Glomerular visceral epithelial cell (primary cell): ENCODE measurements around the gene NUDT5.
"Not testable (repeated sequence)": the region's sequence is repeated elsewhere in the genome, so short reads cannot be mapped to it uniquely, and the experiment has no call there.

ENCODE experiments used
- DNase-seq: peaks from one replicate; pipeline ENCODE4 v3.0.0-alpha.2; 2016; ENCODE audit errors: extremely low spot score

The NUDT5 gene

DNA sequence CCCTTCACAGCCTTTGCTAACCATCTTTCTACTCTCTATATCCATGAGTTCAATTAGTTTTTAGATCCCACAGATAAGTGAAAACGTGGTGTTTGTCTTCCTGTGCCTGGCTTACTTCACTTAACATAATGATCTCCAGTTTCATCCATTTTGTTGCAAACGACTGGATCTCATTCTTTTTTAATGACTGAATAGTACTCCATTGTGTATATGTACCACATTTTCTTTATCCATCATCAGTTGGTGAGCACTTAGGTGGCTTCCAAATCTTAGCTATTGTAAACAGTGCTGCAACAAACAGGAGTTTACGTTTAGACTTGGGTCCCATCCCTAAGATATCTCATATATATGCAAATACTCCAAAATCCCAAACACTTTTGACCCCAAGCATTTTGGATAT is 9.4 kb upstream of the NUDT5 start:
- DNase-seq, result no peak

DNA sequence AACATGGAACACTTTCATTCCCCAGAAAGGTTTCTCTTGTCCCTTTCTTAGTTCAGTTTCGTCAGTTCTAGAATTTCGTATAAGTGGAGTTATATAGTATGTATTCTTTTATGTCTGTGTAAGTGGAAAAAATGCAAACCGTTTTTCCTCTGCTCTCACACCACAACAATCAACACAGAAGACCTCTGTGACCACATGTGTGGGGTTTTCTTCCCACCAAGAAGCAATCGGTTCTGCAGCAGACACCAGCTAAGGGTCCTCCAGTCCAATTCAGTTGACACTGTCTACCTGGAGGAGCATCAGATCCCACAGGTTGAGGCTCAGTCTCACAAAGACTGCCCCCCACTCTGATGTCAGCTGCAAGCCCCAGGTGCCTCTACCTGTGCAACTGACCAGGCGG is 6.5 kb upstream of the NUDT5 start:
- DNase-seq, result no peak

DNA sequence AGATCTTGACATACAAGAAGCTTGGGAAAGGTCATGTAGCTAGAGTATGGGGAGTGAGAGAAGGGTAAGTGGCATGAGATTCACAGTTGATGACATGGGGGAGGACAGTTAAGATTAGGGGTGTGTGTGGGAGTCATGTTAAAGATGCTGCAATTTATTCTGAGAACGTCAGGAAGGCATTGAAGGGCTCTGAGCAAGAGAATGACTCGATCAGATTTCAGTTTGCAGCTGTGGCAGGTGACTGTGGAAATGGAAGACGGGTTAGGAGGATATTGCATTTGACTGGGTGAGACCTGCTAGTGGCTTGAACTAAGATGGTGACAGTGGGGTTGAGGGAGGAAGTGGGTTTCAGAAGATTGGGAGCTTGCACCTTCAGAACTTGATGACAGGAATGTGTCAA is 5.9 kb upstream of the NUDT5 start:
- peak; percentile 28 for DNase-seq

DNA sequence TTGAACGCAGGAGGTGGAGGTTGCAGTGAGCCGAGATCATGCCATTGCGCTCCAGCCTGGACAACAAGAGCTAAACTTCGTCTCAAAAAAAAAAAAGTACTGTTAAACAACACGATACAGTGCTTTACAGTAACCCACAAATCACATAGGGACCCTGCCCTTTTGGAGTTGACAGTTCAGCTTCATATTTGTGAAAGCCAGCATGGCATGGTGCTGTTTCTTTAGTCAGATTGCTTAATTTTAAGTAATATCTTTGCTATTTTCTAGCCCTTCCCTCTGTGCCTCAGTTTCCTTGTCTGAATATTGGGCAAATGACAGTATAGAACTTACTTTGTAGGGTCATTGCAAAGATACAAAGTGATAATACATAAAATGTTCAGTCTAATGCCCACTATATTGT is 5.2 kb upstream of the NUDT5 start:
- no peak for DNase-seq

DNA sequence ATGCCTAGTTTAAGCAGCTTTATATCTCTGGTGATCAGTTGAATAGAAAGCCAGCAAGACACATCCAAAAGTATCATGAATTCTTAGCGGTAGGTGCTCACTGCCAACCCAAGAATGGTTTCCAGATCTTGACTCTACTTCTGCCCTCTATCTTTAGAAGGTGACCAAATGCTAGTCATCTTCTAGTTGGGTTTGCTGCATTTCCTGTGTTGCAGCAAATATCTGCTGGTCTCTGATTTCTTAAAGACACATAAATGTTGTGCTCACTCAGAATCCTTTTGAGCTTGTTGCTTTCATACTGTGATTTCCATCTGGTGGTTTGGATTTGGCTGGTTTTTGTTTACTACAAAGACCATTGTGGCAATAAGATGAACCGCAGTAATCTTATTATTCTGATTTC is 2.5 kb upstream of the NUDT5 start:
- no peak for DNase-seq

DNA sequence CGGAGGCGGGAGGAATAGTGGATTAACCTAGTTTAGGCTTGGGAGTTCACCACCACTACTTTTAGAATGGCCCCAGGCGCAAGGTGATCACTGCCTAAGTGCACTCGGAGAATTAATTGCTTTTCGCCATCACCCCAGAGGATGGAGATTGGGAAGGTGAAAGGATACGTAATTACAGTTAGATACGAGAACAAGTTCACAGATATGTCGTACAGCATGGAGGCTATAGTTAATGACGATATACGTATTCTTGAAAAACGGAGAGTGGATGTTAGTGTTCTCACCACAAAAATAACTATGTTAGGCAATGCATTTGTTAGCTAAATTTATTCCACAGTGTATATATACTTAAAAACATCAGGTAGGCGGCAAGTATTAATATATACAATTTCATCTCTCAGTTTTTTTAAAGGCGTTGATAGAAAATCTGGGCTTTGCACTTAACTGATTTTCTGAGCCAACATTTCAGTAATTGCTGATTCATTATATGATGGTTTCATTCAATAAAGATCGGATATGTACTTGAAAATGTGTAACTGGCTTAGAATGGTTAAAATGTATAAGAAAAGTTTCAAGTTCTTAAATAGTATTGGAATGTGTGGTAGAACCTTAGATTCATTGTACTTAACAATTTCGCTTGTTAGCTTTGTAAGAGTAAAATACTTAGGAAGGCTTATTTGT is 980 bp upstream of the NUDT5 start:
- DNase-seq, result no peak

DNA sequence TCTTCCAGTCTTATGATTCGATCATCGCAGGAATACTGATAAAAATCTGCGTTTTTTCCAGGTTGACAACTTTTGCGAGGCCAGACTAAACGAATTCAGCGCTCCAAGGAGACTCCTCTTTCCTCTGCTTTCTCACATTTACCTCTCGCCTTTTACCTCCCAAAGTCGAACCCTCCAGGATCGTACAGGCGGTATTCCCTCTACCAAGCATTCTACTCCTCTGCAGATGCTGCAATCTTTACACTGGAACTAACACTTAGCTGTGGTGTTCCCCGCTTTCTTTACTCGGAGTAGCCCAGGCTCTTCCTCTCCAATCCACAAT is 449 bp downstream of the NUDT5 start:
- no peak for DNase-seq

DNA sequence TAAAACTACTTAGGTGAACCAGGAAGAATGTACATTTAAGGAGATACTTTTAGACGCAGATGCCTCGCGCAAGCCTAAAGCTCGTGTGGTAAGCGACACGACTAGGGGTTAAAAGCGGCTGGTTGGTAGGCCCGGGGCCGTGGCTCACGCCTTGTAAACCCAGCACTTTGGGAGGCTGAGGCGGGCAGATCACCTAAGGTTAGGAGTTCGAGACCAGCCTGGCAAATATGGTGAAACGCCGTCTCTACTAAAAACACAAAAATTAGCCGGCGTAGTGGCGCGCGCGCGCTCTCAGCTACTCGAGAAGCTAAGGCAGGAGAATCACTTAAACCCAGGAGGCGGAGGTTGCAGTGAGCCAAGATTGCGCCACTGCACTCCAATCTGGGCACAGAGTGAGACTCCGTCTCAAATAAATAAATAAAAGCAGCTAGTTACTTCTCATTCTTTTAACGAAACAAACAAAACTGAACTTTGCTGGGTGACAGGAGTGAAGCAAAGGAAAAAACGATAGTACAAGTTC is 879 bp downstream of the NUDT5 start:
- peak; percentile 23 for DNase-seq

DNA sequence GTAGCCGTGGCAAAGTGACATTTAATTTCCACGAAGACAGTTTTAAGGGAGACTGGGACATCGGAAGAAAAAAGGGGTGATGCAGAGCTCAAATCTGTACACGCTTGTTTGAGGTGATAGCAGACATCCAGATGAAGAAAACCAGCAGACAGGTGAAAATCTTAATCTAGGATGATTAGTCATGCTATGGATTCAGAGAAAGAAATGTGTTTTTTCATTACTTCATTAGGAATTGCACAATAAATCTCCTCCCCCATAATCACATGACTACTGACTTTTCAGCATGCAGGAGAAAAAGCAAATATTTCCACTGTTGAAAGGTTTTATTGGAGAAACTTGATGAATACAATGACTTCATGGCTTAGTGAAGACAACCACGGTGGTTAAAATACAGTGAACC is 2.5 kb downstream of the NUDT5 start:
- peak; percentile 19 for DNase-seq

DNA sequence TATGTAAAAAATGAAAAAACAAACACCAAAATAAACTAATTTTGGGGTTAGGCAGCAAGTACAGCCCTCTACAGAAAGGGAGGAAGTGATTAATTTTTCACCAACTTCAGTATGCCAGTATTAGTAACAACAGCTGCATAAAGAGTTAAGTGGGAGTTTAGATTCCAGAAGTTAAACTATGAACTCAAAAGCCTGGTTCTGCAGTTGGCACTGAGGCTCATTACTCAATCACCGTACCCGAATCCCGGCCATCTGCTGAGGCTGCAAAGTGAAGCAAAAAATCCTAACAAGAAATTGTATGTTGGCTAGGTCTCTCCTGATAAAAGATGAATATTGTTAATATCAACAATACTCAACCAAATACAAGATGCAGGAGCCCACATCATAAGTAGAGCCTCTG is 4.0 kb downstream of the NUDT5 start:
- no peak for DNase-seq

DNA sequence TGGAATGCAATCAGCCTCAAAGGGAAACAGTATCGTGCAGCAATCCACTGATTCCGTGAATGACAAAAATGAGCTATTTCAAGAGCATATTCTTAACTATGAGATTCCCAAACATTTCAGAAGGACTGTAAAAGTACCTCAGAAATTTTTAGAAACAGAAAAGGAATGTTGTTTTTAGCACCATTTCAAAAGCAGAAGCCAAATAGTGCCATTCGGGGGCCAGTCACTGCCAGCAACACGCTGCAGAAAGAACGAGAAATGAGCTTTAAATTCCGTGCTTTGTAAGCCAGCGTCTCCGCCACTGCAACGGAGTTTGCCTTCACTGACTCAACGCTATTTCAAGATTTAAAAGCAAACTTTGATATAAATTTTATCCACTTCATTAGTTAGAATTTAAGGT is 6.3 kb downstream of the NUDT5 start:
- DNase-seq, result no peak

DNA sequence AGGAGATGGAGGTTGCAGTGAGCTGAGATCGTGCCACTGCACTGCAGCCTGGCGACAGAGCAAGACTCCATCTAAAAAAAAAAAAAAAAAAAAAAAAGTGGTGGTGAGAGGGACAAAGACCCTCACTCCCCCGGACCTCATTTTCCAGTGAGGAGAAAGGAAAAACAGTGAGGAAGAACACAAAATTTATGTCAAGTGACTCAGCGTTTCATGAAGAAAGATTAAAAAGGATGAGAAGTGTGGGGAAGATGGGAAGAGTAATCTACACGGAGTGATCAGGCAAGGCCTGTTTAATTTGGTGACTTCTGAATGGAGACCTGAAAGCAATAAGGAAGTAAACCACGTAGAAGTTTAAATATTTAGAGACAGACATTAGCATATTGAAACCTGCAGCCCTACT is 7.0 kb downstream of the NUDT5 start:
- DNase-seq, result no peak

DNA sequence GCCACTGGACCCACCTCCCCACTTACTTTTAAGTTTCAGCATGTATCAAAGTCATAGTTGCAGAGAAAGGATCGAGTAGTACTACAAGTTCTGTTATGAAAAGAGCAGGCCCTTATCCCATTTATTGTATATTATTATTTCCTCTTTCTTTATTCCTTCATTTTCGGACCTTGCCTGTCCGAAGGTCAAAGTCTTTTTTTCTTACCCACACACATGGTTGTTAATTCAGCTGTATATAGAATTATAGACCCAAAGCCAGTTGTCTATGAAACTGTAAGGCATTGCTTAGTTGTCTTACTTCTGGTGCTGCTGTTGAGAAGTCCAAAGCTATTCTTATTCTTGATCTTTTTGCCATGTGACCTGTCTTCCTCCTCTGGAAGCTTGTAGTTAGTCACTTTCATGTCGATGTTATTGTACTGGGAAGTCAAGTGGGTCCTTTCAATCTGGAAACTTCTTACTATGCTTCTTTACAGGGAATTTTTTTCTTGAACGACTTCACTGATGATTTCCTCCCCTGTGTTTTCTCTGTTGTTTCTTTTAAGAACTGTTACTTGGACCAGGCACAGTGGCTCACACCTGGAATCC is 8.3 kb downstream of the NUDT5 start:
- no peak for DNase-seq

DNA sequence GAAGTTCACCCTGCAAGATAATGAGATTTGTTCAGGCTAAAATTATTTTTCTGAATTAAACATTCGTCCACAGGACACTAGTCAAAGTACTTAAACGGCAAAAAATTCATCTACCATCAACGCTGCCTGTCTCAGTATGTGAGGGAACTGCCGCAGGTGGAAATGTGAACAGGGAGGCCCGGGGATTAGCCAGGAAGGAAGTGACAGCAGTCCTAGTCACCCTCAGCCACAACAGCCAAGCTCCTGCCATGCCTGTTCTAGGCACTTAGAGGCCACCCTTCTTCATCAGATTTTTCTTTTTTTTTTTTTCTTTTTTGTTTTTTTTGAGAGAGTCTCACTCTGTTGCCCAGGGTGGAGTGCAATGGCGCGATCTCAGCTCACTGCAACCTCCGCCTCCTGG is 9.4 kb downstream of the NUDT5 start:
- DNase-seq, result no peak

DNA sequence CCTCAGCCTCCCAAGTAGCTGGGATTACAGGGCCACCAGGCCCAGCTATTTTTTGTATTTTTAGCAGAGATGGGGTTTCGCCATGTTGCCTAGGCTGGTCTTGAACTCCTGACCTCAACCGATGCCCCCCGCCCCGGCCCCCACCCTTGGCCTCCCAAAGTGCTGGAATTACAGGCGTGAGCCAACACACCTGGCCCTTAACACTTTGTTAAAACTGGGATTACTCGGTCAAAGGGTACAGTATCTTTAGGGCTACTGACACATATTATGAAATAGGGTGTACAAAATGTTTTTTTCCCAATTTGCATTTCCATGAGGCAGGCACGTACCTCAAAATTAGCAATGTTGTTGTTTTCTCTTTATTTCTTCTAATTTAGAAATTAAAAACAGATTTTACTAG is 11.5 kb downstream of the NUDT5 start:
- DNase-seq, result no peak

DNA sequence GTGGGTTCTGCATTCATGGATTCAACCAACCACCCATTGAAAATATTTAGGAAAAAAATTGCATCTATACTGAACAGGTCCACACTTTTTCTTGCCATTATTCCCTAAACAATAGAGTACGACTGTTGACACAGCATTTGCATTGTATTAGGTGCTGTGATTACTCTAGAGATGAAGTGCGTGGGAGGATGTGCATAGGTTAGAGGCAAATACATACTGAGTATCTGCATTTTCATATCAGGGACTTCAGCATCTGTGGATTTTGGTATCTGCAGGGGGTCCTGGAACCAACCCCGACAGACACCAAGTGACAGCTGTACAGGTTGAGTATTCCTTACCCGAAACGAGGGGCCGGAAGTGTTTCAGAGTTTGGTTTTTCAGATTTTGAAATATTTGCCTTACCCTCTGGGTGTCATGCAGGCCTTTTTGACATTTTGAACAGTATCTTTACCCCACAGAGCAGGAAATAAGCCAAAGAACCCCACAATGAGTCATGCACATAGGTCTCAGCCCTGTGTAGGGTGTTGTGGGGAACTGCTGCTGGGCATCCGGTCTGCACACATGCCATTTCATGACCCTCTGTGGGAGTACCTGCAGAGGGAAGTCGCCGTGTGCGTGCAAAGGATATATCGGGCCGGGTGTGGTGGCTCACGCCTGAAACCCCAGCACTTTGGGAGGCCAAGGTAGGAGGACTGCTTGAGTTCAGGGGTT is 14.5 kb downstream of the NUDT5 start:
- DNase-seq, result peak; percentile 34

DNA sequence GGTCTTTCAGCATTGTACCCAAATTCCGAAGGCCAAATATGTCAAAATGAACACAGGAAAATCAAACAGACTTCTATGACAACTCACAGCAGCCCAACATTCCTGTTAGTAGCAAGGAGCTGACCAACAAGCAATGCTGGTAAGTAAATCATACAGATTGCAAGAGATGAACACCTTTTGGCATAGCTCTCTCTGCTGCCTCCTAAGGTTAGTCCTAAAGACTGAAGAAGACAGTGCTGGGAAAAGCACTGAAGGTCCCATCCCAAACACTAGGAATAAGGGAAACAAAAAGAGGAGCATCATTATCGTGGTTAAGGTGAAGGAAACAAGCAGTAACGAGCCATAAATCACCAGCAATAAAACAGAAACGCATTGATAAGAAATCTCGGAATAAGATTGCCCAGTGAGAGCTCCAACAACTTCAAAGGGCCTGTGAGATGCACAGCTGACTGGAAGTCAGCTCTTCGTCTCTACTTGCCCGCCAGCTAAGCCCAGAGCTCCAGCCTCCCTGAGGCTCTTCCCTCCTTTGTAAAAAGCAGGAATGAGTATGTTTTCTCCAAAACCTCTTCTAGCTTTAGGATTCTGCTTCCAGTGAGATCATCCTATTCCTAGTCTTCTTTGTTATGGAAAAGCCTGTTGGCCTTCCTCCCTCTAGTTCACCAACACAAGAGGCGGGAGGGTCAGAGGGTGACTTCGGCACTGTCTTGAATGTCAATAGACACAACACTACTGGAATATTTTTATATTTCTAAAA is 15.3 kb downstream of the NUDT5 start:
- DNase-seq, result no peak

DNA sequence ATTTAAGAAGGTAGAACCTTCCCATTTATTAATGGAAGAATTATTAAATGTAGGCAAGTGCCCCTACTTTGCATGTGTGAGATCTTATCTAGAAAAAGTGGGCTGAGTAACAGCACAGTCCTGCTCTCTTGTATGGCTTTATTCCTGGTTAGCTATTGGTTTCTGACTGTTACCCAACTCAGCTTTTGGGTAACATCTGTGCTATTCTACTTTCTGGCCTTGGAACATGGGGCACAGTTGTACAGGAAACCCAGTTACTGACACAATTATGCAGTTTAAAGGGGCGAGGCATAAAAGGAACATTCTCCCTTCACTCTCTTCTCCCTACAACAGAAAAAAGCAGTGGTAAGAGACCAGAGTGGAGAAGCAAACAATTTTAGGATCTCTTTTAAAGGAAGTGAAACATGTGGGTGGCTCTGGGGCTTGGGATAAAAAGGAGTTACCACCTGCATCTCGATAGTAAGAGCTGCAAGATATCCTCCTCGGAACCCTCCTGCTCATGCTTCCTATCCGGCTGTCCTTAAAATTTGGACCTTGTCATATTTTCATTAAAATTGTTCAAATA is 16.0 kb downstream of the NUDT5 start:
- DNase-seq, result no peak

DNA sequence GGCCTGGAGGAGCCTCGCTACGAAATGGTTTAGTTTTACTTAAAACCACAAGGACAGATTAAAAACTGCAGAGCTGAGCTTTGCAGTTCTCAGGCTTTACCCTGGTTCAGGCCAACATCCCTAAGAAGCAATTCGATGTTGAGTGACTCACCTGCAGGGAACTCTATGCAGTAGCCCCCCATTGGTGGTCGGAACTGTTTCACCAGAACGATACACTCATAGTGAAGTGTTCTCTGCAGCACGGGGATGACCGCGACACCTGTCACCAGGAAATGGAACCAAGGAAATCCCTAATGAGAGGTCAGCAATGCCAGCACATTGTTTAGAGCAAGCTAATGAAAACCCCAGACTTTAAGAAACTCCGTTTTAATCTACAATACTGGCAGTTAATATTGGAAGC is 18.0 kb downstream of the NUDT5 start:
- peak; percentile 56 for DNase-seq

DNA sequence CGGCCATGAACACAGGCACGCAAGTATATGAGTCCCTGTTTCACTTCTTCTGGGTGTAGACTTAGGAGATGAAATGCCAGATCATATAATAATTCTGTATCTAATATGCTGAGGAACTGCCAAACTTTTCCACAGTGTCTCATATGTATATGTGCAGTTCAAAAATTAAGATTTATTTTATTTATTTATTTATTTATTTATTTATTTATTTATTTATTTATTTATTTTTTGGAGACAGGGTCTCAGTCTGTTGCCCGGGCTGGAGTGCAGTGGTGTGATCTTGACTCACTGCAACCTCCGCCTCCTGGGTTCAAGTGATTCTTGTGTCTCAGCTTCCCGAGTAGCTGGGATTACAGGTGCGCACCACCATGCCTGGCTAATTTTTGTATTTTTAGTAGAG is 24.2 kb downstream of the NUDT5 start:
- not testable (repeated sequence) for DNase-seq

DNA sequence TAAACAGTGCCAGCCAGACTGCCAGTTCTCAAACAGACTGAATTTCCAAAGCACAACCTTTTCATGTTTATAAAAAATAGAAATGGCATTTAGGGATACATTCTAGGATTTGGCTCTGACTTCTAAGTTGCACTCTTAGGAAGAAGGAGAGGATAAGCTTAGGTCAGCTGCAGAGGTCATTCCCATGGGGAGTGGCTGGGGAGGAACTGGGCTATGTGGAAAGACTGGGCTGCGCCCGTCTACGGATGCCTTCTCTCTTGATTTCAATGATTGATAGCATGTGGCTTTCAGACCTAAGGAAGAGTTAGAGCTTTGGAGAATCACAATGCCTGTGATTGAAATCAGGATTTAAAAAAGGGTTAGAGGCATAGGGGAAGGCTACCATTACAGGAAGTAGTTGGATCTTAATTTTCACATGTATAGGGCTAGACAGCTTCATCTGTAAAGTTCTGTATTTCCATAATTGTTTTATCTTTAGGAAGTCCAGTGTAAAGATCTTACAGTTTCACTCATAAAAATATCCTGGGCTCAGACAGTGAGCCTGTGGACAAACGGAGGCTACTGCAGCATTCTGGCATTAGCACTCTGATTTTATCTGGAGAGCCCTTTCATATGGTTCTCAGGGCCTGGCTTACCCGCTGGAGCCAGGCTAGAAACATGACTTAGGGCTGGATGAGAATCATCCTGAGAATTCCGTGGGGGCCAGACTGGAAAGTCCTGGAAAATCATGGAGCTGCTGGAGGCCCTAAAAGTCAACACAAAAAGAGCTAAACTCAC is 29.5 kb downstream of the NUDT5 start:
- DNase-seq, result no peak

DNA sequence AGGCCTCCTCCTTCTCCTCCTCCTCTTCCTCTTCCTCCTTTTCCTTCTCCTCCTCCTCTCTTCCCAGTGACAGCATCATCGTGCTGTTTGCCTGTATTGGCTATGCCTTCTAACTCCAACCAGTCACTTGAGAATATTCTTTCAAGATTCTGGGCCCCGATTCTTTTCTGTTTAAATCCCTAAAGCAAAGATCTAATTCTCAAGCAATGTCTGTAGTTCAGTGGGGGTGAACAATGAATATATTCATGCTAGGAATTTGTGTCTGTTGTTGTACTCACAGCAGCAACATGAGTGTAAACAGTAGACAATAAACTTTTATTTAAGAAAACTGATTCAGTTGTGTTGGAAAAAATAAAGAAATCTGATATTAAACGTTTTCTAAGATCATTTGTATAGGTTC is 30.7 kb downstream of the NUDT5 start:
- no peak for DNase-seq
